NCI-H1694 treated with DMSO at 0.1 percent for 48 hours (cell line): ENCODE data around the gene LAMTOR3.
"Not testable (repeated sequence)": the region's sequence is repeated elsewhere in the genome, so short reads cannot be mapped to it uniquely, and the experiment has no call there.

ENCODE experiments used
- DNase-seq: peaks from one replicate; lab custom pipeline; 2025; lab: John Stamatoyannopoulos, UW

Gene LAMTOR3

DNA sequence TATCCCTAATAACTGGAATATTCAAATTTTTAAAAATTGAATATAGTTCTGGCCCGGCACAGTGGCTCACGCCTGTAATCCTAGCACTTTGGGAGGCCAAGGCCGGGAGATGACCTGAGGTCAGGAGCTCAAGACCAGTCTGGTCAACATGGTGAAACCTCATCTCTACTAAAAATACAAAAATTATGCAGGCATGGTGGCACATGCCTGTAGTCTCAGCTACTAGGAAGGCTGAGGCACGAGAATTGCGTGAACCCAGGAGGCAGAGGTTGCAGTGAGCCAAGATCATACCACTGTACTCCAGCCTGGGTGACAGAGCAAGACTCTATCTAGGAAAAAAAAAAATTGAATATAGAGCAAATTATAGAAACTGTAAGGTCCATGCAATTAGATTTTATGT lies 64.2 kb downstream of the LAMTOR3 start:
- not testable (repeated sequence) for DNase-seq

- DNase-seq = no peak
Measured at GRCh38 chr4:99828477-99828876, 65.8 kb downstream of the LAMTOR3 start.
